Germinal center (tissue), 1 donor: ENCODE data around the gene RASSF9.

Source experiments
- DNase-seq: peaks from one replicate; pipeline ENCODE4 v3.0.0; 2012; ENCODE audit warnings: mixed read lengths, low spot score

RASSF9 gene

DNA sequence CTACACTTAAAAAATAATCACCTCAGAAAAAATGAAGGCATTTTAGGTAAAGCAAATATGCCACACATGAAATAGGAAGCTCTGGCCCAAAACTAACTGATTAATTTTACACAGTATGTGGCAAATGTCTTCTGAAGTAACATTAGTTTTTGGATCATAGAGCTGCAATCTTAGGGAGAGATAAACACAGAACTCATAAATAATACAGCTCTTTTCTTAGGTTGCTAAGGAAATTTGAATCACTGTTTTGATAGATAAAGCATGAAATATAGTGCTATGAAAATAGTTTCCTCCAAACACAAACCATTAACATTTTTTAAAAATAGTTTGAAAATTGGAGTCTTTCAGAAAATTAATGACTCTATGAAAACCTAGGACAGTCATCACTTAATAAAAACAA, 15.0 kb downstream of the RASSF9 start:
- DNase-seq: no peak

DNA sequence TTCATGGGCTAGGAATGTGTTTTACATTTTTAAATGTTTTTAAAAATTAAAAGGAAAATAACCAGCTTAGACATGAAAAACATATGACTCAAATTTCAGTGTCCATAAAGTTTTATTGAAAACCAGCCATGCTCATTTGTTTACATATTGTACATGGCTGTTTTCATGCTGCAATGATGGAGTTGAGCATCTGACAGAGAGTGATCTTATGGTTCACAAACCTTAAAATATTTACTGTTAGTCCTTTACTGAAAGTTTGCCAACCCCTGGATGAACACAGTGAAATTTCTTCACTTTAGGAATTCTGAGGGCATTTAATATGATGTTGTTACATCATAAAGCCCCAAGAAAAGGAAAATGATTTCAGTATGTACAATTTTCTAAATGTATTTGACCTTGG, 16.1 kb downstream of the RASSF9 start:
- DNase-seq: no peak

DNA sequence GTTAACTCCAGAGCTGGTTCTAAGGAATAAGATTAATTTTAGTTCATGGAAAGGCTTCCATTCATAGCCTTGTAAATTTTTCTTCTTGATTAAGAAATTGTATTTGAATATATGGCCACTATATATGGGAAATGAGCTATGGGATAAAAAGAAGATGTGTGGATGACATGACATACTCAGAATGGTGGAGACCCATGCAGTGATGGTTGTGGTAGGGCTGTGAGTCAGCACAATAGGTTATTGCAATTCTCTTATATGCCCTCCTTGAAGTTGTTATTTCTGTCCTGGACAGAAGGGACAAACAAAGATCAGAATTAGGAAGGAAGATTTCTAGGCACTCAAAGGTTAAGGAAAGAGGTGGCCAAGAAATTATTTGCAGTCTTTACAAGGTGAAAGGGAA, 21.5 kb downstream of the RASSF9 start:
- DNase-seq: no peak

DNA sequence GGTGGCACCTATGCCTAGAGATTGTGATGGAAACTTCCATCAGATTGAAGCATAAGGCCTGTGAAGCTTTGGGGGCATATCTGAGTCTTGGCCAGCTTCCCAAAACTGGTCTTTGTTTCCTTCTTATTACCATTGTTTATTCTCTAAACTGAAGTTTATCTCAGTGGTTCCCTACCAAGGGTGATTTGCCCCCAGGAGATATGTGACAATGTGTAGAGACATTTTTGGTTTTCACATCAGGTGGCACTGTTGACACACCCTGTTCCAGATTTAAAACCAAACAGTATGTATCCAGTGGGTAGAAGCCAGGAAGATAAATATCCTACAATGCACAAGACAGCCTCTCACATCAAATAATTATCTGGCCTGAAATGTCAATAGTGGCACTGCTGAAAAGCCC, 22.1 kb downstream of the RASSF9 start:
- no peak for DNase-seq

DNA sequence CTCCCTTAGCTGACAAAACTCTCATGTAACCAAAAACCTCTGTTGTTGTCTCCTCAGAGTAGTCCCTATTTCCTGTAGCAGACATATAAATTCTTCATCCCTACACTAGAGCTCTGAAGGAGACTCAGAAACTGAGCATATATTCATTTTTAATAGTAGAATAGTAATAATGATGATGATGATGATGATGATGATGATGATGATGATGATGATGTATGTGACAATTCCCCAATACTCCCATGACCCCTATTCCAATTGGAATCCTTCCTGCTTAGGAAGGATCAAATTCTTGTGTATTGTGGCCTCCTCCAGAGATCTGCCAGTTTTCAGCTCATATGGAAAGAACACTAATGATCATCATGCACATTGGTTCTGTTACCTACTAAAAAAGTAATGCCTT, 26.7 kb downstream of the RASSF9 start:
- no peak for DNase-seq

DNA sequence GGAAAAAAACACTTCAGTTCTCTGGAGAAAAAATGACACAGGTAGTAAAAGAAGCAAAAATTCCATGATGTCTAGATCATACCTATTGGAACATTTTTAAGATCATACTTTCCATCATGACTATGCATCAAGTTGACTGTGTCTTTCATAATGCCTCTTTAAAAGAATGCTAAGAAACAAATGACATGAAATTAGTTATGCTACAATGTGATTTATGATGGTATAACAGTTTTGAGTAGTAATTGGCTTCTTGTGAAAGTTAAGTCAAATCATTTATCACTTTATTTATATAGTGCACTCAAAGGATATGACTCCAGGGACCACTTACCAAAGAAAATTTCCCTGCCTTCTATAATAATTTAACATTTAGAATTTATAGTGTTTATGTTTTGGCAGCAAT, 28.5 kb downstream of the RASSF9 start:
- no peak for DNase-seq

DNA sequence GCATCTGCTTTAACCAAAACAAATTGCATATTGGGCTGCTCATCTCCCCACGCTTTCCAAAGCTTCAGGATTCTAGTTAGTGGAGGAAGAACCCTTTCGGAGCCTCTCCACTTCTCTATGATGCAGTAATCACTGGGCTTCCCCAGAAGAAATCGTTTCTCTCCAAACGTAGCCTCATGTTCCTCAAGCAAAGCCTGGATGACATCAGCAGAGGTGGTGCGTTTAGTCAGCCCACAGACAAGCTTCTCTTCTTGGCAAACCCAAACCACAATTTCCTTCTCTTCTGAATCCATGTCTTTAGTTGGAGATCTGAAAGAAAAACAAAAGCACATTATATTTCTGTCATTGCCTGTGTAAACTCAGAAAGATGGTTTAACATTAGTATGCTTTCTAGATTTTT, 30.6 kb downstream of the RASSF9 start:
- no peak for DNase-seq

DNA sequence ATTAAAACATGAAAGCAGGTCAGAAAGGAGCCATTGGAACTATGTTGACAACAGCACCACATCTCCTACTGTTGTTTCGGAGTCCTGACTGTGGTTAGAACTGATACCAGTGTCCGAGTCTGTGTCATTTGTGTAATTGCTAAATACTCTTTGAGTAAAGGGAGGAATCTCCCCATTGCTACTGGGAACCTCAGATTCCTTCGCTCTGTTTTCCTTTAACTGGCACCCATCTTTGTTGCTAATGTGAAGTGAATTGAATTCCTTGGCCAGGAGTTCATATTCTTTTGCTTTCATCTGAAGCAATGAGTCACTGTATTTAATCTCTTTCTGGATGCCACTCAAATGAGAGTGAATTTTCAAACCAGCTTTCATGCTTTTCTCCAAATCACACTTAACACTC, 31.5 kb downstream of the RASSF9 start:
- no peak for DNase-seq

DNA sequence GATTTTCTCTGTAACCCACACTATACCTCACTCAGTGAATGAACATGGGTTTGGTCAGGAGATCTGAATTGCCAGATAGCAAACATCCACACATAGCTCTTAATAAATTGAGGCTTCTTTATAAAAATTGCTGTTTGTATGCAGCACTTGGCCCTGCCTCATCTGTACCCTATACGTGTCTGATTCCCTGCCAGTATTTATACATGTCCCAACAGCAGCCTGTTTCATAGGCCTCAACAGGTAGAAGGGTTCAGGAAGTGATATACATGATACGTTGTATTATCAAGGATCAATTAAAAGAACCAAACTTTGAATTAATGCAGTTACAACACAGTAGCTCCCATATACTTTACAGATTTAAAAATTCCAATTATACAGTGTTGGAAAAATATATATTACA, 32.3 kb downstream of the RASSF9 start:
- no peak for DNase-seq

DNA sequence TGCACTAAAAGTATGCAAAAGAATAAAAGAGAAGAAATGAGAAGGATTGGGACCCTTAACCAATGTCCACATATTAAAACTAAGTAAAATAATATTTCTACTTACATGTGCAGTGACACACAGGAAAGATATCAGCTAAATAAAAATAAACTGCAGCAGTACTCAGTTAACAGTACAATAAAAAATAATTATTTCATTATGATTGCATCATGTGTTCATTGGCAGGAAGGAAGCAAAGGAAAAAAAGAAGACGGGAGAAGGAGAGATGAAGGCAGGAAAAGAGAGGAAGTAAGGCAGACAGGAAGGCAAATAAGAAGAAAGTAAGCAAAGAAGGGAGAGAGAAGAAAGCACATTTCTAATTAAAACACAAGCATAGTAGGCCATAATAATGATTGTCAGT, 33.0 kb downstream of the RASSF9 start:
- no peak for DNase-seq

DNA sequence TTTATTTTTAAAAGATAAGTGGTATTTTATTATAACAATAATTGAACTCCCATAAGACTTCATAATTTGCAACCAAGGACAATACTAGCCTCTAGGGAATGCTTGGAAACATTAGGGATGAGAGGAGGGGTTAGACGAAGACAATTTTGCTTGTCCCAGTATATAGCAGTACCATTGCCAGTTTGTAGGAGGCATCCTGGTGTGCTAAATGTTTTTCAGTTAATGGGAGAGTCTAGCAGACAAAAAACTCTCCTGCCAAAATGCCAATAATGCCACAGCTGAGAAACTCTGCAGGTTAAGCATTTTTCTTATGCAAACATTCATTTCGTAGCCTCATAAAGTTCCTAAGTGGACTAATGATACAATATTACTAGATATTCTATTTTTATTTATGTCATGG, 38.1 kb downstream of the RASSF9 start:
- DNase-seq: no peak

DNA sequence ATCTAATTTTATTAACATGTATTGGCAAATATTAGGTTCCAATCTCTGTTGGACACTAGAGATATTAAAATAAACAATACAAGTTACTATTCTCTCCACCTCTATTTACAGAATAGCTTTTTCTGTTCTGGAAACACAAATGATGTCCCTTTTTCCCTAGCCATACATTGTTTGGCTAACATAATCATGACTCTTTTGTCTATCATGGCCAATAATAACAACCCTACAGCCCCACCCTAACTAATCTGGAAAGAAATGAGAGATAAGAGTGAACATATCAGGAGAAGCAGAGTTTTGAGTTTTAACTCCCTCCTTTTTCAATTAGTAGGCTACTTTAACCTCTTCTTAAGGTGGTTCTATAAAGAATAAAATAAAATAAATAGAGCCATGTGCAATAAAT, 40.2 kb downstream of the RASSF9 start:
- DNase-seq: no peak

DNA sequence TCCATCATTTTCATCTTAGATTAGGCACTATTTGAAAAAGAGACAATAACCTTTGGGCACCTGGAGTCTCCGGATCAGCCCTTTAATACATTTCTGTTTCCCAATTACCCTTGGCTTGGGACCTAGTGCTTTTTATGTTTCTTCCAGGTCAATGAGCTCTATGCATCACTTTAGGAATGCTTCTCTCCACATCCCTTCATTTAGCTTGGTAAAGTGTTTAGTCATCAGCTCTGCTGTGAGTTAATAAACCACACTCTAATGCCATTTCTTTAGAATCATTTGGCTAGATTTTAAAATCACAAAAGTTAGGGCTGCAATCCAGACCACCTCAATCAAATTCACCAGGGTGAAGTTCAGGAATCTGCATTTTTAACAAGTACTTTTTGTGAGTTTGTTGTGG, 41.7 kb downstream of the RASSF9 start:
- no peak for DNase-seq

DNA sequence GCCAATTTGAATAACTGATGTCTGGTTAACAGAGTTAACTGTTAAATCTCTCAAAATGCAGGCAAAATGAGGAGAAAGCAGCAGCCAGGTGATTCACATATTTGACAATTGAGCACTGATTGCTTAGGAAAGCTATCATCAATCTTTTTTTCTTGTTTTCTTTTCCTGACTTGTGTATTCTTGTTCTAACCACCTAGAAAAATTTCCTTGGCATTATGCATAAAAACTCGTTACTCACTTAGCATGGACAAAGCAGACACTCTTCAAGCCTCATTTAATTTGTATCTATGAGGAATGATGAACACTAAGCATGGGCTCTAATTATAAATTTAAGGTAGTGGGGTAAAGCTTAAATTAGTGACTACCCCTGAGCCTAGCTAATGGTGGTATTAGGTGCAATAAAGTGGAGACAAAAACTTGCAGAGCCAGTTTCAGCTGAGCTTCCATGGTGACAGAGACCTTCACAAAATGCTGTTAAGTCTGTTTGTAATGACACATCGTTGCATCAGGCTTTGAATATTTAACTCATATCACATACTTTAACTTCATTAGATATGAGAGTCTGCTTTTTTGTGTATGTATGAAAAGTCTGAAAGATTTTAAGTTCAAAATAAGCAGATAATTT, 52.0 kb downstream of the RASSF9 start:
- no peak for DNase-seq

DNA sequence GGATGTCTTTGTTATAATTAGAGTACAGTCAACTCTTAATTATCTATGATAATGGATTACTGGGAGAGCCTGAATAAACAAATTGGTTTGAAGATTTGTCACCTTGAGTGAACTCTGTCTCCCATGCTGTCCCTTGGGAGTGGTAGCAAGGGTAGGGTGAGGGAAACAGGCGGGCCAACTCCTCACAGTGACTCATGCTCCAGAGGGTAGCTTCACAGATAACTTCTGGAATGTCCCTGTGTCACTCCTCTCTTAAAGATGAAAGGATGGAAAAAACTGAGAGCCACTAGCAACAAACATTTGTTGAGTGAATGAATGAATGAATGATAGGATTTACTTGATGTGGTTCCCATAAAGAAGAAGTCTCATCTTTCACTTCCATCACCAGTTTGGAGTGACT, 53.5 kb downstream of the RASSF9 start:
- no peak for DNase-seq

DNA sequence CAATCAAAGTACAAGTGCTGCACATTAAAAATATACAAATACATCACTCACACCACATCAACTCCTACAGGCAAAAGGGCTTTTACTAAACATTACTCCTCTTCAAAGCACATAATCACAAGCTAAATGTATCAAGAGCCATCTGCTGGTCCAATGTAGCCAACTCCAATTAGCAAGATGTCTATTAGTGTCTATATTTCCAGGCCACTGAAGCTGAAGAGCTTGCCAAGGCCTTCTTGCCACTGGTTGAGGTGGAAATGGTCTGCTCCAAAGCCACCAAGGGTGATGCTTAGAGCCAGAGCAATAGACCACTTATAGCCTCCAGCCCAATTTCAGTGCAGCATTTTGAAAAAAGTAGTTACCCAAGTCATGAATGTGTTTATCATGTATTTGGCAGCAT, 54.4 kb downstream of the RASSF9 start:
- no peak for DNase-seq

DNA sequence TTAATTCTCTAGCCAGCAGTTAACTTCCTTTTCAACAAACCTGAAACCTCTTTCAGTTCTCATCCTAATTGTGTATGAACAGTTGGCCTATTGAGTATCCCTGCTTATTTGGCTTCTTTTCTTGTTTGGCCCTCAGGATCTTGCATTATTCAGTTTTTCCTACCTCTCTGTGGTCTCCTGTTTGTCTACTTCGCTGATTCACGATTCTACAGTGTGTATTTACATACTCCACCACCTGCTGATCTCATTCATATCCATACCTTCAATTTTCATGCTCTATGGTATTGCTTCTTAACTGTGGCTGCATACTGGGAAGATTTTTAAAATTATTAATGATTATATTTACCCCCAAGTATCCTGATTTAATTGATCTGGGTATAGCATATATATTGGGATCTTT, 56.4 kb downstream of the RASSF9 start:
- no peak for DNase-seq

DNA sequence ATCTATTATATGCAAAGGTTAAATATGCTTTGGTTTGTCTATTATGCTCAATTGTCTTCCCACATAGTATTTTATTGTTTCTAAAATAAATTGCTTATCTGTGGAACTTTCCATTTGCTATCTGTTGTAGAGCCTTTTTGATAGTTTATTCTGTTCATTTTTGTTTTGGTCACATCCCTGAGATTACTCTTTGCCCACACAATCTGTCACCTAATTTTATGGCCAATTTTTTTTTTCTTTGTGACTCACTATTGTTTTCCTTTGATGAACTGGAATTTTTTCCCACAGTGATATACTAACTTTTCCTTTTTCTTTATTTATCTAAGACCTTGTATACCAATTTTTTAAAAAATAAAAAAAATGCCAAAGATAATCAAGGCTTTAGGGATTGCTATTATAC, 61.1 kb downstream of the RASSF9 start:
- no peak for DNase-seq

DNA sequence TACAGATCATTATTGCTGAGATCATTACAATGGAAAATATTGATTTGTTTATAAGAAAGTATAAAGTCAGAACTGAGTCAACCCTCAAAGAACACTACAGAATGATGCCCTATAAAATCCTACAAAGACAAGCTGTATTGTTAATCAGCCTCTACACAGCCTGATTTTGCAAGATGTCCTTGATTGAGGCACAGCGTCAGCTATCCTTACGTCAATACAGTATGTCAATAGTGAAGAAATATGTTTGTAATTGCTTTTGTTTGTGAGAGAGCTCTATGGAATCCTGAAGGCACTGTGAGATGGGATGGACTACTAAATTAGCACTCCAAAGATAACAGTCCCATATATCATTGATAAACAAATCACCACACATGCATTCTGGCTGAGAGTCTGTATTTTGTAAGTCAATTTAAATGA, 70.7 kb downstream of the RASSF9 start:
- no peak for DNase-seq

DNA sequence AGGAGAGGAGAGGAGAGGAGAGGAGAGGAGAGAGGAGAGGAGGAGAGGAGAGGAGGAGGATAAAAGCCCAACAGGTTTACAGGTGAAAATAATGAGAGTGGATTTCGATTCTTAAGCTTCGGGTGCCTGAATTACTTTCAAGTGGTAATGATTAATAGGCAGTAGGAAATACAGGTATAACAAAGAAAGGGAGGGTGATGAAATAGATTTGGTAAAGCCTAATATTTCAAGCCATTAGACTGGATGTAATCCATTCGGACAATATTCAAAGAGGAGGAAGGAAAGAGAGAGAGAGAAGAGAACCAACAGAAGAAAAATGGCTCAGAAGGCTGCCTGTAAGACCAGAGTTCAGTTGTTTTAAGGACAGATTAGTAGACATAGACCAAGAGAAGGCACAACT, 76.6 kb downstream of the RASSF9 start:
- no peak for DNase-seq

DNA sequence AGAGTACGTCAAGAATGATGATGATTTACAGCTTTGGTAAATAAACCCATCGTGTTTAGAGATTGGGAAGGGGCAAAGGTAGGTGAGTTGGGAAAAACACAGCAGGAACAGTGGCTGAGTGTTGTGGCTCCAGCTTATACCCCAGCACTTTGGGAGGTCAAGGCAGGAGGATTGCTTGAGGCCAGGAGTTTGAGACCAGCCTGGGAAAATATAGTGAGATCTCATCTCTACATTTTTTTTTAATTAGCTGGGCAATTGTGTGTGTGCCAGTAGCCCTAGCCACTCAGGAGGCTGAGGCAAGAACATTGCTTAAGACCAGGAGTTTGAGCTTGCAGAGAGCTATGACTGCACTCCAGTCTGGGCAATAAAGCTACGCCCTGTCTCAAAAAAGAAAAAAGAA, 77.1 kb downstream of the RASSF9 start:
- no peak for DNase-seq

DNA sequence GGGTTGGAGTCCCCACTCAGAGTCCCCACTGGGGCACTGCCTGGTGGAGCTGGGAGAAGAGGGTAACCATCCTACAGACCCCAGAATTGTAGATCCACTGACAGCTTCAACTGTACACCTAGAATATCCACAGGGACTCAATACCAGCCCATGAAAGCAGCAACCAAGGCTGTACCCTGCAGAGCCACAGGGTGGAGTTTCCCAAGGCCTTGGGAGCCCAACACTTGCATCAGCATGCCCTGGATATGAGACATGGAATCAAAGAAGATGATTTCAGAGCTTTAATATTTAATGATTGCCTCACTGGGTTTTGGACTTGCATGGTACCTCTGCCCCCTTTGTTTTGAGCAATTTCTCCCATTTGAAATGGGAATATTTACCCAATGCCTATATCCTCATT, 80.4 kb downstream of the RASSF9 start:
- DNase-seq: no peak
